Dedifferentiated amniotic fluid mesenchymal stem cell (primary cell): ENCODE data around the gene CEBPA.
"Not testable (repeated sequence)": the region's sequence is repeated elsewhere in the genome, so short reads cannot be mapped to it uniquely, and the experiment has no call there.

ENCODE experiments used
- DNase-seq: peaks from one replicate; pipeline ENCODE4 v3.0.0-alpha.2; 2016; ENCODE audit errors: extremely low spot score

CEBPA gene

DNA sequence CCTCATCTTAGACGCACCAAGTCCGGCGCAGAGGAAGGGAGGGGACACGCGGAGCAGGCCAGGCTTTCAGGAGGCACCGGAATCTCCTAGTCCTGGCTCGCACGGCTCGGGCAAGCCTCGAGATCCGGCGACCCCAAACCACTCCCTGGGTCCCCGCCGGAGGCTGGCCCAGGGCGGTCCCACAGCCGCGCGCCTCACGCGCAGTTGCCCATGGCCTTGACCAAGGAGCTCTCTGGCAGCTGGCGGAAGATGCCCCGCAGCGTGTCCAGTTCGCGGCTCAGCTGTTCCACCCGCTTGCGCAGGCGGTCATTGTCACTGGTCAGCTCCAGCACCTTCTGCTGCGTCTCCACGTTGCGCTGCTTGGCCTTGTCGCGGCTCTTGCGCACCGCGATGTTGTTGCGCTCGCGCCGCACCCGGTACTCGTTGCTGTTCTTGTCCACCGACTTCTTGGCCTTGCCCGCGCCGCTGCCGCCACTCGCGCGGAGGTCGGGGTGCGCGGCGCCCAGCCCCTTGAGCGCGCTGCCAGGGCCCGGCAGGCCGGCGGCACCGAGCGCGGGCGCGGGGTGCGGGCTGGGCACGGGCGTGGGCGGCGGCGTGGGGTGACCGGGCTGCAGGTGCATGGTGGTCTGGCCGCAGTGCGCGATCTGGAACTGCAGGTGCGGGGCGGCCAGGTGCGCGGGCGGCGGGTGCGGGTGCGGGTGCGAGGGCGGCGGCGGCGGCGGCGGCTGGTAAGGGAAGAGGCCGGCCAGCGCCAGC, 1.0 kb downstream of the CEBPA start:
- no peak for DNase-seq

DNA sequence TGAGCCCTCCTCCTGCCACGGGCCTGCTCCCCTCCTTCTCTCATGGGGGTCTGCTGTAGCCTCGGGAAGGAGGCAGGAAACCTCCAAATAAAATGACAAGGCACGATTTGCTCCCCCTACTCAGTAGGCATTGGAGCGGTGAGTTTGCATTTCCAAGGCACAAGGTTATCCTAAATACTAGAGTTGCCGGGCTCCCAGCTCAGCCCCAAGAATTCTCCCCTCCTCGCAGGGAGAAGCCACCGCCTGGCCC, 1.5 kb downstream of the CEBPA start:
- DNase-seq = no peak

DNA sequence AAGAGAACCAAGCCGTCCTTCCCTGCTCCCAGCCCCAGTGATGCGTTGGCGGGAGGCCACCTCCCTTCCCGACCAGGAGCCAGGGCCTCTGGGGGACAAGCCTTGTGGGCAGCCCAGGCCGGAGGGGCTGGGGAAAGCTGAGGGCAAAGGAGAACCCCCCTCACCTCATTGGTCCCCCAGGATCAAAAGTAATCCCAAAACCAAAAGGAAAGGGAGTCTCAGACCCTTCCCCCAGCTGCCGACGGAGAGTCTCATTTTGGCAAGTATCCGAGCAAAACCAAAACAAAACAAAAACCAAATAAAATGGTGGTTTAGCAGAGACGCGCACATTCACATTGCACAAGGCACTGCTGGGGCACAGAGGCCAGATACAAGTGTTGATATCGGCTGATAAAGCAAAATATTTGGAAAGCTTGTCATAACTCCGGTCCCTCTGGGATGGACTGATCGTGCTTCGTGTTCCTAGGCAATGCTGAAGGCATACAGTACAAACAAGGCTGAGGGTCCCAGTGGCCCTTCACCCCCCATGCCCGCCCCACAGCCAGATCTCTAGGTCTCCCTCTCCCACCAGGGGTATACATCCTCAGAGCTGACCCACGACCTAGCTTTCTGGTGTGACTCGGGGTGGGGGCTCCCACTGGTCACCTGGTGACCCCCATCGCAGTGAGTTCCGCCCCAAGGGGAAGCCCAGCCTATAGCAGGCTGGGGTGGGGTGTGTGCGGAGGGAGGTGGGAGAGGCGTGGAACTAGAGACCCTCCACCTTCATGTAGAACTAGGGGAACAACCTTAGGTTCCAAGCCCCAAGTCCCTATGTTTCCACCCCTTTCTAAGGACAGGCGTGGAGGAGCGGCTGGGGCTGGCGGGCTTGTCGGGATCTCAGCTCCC, 2.1 kb downstream of the CEBPA start:
- no peak for DNase-seq

DNA sequence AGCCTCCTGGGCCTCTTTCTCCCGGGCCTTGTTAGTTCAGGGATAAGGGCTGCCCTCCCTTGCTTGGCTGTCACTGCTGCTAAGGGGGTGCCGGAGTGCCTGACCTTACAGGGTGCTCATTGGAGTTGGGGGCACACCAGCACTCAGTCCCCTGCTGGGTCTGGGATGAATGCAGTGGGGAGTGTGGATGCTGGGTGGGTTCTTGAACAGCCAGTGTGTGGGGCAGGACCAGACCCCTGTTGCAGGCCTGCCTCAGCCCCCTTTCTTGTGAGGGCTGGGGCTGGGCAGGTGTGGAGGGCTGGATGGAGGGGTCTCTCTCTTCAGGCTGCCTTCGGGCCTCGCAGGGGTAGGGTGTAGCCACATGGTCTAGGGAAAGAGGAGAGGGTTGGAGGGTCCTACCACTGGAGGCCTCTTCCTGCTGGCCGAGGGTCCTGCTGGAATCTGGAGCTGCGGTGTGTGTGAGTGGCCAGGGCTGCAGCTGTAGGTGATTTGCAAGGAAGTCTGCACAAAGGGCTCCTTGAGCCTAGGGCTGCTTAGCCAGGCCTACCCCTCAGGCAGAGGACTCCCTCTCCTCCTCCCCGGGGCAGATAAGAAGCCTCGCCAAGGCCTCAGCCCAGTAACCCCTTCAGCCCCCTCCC, 3.2 kb downstream of the CEBPA start:
- DNase-seq = no peak

DNA sequence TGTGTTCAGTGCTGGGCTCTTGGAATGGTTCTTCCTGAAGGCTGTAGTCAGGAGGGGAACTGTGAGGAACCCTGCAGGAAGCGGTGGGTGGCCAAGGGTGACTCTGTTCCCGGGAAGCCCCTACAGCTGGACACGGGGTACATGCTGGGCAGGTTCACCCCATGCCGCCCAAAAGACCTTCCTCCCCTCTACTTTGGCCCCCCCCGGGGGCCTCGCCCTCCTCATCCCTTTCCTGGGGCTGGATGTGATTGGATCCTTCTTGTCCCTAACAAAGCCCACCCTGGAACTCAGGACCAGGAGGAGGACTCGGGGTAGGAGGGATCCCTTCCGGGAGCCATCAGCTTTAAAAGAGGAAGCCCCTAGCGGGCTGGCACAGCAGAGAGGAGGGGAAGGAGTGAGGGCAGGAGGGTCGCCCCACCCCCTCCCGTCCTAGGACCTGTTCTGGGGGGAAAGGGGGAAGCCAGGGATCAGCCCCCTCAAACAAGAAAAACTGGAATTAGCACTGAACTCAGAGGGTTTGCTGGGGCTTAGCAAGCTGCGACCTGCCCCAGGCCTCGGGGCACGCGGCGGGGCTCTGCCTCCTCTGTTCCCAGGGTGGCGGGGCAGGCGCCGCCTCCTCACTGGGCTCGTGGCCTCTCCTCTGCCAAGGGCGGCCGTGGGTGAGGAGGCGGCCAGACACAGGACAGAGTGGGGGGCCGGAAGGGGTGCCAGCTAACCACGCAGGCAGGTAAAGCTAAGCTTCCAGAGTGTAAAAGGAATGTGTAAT, 4.0 kb downstream of the CEBPA start:
- no peak for DNase-seq

DNA sequence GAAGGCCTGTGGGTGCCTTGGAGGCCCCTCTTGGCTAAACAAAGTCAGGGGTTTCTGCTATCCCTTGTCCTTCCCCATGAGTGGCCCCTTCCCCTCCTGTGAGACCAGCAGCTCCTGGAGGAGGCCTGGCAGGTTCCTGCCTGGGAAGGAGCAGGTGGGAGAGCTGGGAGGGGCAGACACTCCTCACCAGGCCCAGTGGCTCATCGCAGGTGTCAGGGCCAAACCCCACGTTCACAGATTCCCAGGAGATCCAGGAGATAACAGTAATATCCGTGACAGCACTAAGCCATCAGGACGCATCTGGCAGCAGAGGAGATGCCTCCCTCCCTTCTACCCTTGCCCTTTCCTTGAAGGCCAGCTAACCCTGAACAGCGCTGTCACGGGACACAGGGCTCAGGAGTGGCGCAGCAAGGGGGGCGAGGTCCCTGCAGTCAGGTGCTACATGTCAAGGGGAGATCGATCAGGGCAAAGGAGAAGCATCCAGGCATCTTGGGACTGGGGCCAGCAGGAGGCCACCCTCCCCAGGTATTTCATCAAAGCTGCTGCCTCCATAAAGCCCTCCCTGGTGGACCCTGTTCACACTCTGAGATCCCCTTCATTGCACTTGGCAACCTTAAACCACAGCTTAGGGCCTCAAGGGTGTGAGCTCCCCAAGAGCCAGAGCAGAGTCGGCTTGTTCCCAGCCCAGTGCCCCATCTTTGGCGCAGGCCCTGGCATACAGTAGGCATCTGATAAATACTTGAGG, 4.8 kb downstream of the CEBPA start:
- DNase-seq = no peak

DNA sequence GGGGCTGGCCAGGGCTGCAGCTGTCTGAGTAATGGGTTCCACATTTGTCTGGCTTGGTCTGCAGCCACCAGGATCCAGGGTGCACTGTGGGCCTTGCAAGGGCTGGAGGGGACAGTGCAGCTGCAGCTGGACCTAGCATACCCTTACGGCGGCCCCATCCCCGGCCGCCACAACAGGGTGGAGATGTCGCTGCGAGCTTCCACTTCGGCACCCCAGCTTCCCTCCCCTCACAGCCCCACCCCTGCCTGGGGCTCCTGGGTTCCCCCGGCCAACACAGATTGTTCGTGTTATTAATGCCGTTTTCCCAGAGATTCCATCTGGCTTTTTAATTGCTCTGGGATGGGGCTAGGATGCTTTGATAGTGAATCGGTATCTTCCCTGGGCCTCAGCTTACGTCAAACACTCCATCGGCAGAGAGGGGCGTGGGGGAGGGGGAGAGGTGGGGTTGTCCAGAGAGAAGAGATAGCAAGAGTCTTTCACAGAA, 5.8 kb downstream of the CEBPA start:
- no peak for DNase-seq

DNA sequence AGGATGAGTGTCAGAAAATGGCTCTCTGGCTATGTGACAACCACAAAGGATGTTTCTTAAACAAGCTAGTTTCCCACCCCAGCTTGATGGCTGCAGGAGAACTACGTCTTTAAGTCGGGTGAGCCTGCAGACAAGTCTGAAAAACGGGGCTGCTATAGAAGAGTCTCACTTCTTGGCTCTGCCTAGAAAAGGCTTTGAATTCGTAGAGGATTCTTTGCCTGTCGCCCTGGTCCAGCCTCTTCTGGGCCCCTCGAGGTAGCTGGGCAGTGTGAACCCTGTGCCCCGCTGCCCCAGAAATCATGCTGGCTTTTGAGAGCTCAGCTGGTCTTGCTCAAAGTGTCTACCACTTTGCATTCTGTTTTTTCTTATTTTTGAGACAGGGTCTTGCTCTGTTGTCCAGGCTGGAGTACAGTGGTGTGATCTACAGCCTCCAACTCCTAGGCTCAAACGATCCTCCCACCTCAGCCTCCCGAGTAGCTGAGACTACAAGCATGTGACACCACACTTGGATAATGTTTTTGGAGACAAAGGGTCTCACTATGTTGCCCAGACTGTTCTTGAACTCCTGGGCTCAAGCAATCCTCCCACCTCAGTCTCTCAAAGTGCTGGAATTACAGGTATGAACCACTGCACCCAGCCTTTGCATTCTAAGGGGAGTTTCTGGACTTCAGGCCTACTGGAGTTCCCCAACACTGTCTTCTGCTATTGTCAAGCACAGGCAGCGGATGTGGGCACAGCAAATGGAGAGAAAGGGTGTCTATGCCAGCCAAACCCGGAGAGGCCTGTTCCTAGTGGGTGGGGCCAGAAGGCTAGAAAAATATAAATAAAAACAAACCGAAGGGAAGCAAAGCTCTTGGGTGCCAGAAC, 6.5 kb downstream of the CEBPA start:
- no peak for DNase-seq

DNA sequence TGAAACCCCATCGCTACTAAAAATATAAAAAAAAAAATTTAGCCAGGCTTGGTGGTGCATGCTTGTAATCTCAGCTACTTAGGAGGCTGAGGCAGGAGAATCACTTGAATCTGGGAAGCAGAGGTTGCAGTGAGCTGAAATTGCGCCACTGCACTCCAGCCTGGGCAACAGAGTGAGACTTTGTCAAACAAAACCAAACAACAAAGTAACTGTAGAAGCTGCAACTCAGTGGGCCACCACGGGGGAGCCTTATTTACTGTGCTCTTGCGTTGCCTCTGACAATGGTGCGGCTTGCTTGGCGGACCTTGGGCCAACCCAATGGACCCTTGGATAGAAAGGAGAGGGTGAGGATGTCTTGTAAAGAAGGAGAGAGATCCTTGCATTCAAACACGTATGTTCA, 7.3 kb downstream of the CEBPA start:
- not testable (repeated sequence) for DNase-seq

DNA sequence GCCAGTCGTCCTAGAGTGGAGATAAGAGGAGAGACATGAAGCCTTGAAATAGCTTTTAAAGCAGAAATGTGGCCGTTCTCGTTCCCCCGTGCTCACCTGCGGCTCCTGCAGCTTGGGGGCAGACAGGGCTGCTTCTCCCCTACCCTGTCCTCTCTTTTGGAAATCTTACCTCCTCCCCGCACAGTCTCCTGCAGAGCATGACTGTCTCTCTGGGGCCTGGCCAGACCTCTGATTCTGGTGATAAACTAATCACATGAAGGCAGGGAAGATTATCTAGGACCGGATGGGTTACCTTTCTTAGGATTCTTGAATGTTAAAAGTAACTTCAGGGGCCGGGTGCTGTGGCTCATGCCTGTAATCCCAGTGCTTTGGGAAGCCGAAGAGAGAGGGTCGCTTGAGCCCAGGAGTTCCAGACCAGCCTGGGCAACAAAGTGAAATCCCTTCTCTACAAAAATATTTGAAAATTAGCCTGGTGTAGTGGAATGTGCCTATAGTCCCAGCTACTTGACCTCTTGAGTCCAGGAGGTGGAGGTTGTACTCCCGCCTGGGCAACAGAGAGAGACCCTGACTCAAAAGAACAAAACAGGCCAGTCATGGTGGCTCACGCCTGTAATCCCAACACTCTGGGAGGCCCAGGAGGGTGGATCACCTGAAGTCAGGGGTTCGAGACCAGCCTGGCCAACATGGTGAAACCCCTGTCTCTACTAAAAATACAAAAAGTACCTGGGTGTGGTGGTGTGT, 8.1 kb downstream of the CEBPA start:
- DNase-seq = no peak

DNA sequence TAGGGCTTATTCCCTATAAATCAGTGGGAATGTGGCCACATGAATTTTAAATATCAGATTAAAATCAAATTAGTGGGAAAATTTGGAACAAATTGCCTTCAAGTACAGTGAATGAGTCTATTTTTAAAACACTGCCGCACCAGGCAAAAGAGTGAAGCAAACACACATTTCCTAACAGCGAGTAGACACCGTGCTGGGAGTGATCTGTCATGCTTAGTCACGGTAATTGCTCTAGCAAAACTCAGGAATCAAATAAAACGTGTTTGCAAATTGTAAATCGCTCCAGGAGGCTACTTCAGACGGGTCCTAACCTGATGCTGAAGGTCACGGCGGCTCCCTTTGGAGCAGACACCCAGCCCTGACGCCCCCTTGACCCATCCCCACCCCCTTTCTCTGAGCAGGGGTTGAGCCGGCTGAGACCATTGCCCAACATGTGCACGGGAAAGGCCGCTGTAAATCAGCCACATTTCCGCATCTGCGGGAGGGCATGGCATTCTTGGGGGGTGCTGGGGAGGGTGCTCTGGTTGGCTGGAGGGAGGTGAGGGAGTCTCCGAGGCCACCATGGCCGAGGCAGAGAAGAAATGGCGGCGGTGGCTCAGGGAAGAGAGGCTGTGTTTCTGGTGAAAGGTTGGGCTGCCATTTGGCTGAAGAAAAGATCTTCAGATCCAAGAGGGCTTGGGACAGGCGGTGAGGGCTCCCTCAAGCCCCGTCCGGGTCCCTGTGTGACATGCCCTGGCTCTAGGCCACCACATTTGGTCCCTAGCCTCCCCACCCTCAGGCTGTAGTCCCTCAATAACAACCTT, 8.9 kb downstream of the CEBPA start:
- DNase-seq = peak; percentile 20

DNA sequence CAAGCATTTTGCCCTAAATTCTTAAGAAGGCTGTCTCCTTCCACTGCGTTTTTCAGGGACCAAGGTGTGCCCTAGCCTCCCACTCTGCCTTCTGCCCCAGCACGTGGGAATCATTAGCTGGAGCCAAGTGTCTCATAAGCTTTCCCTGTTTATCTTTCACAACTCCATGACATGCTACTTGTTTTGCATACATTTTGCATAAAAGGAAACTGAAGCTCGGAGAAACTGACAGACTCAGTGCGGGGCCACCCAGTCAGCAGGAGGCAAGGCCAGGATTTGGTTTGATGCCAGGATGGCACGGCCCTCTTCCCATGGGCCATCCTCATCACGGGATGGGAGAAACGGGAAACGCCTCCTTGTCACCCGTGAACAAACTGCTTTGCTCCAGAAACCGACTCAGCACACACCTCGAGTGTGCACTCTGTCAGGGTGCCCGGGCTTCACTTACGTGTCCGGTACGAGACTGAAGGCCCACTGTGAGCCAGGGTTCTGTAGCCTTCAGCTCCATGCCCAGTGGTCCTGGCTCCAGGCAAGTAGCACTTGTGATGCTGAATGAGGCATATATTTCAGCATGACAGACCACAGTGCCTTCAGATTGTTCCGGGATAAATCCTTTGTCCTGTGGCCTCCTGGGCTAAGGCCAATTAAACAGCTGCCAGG, 9.6 kb downstream of the CEBPA start:
- no peak for DNase-seq

DNA sequence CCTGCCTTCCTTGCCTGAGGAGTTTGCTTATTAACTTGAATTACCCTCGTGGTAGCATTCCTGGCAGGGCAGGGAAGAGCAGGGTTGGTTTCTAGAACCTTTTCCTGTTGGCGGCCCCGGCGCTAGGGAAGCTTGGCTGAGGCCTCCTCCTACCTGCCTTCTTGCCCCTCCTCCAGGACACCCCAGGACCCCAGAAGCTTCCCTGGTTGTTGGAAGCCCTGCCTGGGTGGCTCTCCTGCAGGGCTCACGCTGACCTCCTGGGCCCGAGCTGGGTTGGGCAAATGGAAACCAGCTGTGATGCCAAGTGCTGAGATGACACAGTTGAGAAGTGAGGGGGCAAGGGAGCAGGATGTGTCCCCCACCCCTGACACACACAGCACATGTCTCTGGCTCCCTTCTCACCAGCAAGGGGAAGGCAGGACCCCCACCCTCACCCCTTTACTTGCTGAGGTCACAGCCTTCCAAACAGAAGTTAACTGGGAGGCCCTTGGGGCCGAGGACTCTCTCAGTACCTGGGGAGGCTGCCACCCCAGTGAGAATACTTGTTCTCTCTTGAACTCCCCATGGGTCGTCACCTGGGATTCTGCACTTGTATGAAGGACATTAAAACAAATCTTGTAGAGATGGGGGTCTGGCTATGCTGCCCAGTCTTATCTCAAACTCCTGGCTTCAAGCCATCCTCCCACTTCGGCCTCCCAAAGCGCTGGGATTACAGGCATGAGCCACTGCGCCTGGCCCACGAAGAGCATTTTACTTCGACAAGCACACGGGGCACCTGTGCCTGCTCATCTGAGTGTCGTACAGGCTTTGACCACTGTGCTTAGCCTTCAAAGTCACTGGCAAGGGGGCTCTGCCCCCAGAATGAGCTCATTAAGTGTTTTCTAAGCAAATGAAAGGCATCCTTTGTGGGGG, 10.5 kb downstream of the CEBPA start:
- no peak for DNase-seq

DNA sequence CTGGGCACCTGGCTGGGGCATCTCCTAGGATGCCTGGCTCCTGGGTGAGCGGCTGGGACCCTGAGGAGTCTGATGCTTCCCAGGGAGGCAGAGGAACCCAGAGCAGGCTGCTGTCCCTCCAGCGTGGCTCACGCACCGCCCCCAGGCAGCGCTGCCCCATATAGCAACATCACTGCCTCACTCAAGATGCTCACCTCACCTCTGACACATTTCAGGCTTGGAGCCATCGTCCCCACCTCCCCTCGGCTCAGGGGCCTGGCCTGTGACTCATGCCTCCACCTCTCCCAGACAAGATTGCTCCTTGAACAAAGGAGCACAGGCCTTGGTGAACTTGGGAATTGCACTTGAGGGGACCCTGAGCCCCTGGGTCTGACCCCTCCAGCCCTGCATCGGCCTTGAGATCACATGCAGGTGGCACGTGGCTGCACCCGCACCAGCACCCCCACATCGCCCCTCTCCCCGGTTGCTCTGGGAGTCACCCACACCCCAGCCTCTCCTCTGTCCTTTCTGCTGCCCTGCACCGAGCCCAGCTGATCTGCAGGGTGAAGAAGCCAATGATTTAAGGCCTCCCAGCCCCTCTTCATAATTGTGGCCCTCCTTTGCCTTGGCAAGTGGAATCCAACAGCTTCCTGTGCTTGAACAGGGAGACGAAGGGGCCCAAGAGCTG, 11.2 kb downstream of the CEBPA start:
- DNase-seq = no peak

DNA sequence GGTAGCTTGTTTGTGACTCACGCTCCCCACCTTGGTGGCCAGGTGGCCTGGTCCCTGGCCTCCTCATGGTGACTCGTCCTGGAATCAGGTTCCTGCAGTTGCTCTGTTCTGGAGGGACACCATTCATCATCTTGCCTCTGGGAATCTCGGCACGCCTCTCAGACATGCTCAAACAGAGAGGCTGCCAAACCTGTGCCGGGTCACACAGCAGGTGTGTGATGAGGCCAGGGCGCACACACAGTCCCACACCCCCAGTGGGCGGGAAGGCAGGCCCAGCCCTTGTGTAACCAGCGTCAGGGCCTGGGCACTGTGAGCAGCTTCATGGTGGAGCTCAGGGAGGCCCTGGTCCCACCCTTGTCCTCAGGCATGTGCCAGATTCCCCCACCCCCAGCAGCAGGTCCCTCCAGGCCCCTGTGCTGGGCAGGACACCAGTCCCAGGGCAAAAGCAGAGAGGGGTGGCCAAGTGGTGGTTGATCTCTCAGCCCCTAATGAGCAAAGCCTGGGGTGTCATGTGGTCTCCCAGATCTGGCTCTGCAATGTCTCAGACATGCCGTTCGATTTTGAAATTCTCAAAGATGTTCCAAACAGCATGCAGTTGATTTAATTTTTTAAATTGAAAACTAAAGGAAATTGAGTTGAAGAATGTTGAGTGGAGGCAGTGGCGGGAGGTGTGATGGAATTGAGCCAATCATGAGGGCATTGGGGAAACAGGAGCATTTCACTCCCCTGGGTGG, 12.1 kb downstream of the CEBPA start:
- no peak for DNase-seq

DNA sequence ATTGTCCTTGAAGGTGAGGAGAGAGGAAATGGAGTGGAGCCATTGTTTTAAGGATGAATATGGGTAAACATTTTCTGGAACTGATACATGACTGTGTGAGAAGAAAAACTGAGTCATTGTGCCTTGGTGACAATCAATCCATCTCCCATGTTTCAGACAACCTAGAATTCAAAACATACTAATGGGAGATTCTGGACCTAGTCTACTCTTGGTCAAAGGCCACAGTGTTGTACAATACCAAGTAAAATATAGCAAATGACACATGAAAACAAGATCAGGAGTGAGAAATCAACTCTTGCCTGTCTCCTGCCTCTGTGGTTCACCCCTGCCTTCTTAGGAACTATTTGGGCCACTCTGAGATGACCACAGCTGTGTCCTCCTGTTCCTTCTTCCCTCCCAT, 13.1 kb downstream of the CEBPA start:
- no peak for DNase-seq
